ENCODE measurements around the gene SLC27A6.
"Not testable (repeated sequence)": the region's sequence is repeated elsewhere in the genome, so short reads cannot be mapped to it uniquely, and the experiment has no call there.

SLC27A6 gene

DNA sequence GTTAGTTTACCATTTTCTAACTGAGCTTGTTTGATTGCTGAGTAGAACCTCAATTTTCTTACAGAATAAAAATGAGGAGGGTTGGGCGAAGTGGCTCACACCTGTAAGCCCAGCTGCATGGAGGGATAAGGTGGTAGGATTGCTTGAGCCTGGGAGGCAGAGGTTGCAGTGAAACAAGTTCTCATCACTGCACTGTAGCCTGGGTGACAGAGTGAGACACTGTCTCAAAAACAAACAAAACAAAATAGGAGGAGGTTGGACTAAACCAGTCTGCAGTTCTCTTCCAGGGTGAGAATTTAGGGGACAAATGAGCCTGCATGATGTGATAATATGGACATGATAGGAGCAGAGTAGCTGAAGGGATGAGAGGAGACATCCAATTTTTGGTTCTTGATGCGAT, 57.3 kb downstream of the SLC27A6 start:
- Histone ChIP-seq H3K9me3 (ENCODE audit: control insufficient read depth, insufficient read depth, low read length) (no peaks in the 10 kb centered on the region), H3K9ac (ENCODE audit: low read depth, low read length) (no peak overlapping the region), H3K4me1 (ENCODE audit: insufficient read depth, low read length) (no peaks in the 10 kb centered on the region), H3K36me3 (ENCODE audit: insufficient read depth, low read length) (no peaks in the 10 kb centered on the region)

GRCh38 chr5:129027260-129027659, 62.0 kb downstream of the SLC27A6 start:
- Histone ChIP-seq H3K9me3 (ENCODE audit: control insufficient read depth, insufficient read depth, low read length) (no peaks in the 10 kb centered on the region), H3K36me3 (ENCODE audit: insufficient read depth, low read length) (no peaks in the 10 kb centered on the region), H3K9ac (ENCODE audit: low read depth, low read length) (no peak overlapping the region), H3K4me1 (ENCODE audit: insufficient read depth, low read length) (no peaks in the 10 kb centered on the region)

GRCh38 chr5:129031886-129032683, 66.8 kb downstream of the SLC27A6 start:
- Histone ChIP-seq H3K9me3 (ENCODE audit: control insufficient read depth, insufficient read depth, low read length) (no peaks in the 10 kb centered on the region), H3K4me1 (ENCODE audit: insufficient read depth, low read length) (no peaks in the 10 kb centered on the region), H3K9ac (ENCODE audit: low read depth, low read length) (no peak overlapping the region), H3K36me3 (ENCODE audit: insufficient read depth, low read length) (no peaks in the 10 kb centered on the region)

- H3K9me3 ChIP-seq (ENCODE audit: control insufficient read depth, insufficient read depth, low read length); H3K36me3 ChIP-seq (ENCODE audit: insufficient read depth, low read length); H3K9ac ChIP-seq (ENCODE audit: low read depth, low read length); H3K4me1 ChIP-seq (ENCODE audit: insufficient read depth, low read length): not testable (repeated sequence)
Observed at GRCh38 chr5:129036257-129036656, 71.0 kb downstream of the SLC27A6 start.

DNA sequence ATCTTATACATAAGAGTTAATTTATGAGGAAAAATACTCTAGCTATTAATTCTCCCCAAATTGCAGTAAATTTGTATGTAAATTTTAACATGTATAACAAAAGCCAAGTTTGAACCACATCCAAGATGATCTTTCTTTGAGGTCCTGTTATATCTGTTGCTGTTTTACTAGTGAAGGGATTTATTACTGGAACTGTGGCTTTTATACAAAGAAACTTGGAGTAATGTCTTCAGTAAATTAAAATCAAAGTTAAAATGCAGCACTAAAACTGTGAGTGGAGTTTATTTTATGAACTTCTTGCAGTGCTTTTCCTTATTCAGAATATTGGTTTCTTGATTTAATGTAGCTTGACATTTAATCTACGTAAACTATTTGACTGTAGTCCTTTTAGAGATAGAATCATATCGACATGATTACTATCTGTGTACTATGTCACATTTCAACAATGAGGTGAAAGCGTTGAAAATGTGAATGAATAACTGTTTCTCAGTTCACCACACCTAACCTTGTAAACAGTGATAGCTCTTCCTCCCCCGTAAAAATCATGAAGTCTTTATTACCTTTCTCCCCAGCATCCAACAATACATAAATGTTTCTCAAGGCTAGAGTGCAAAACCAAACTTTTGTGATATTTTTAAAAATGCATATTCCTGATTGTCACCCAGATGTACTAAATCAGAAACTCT, 76.1 kb downstream of the SLC27A6 start:
- Histone ChIP-seq H3K9me3 (ENCODE audit: control insufficient read depth, insufficient read depth, low read length) (no peaks in the 10 kb centered on the region), H3K4me1 (ENCODE audit: insufficient read depth, low read length) (no peaks in the 10 kb centered on the region), H3K9ac (ENCODE audit: low read depth, low read length) (no peak overlapping the region), H3K36me3 (ENCODE audit: insufficient read depth, low read length) (no peaks in the 10 kb centered on the region)

DNA sequence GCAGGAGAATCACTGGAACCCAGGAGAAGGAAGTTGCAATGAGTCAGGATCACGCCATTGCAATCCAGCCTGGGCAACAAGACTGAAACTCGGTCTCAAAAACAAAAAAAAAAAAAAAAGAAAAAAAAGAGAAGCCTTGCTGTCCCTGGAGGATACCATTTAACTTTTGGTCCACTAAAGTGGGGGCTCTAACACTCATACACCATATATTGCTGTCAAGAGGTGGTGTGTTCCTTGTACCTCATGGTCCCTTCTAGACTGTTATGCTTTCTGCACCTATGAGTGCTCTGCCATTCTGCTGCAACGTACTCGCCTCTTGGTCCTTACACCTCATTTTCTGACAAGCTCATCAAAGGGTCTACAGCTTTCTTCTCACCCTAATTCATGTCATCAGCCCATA, 77.0 kb downstream of the SLC27A6 start:
- Histone ChIP-seq H3K9me3 (ENCODE audit: control insufficient read depth, insufficient read depth, low read length) (no peaks in the 10 kb centered on the region), H3K4me1 (ENCODE audit: insufficient read depth, low read length) (no peaks in the 10 kb centered on the region), H3K9ac (ENCODE audit: low read depth, low read length) (no peak overlapping the region), H3K36me3 (ENCODE audit: insufficient read depth, low read length) (no peaks in the 10 kb centered on the region)

DNA sequence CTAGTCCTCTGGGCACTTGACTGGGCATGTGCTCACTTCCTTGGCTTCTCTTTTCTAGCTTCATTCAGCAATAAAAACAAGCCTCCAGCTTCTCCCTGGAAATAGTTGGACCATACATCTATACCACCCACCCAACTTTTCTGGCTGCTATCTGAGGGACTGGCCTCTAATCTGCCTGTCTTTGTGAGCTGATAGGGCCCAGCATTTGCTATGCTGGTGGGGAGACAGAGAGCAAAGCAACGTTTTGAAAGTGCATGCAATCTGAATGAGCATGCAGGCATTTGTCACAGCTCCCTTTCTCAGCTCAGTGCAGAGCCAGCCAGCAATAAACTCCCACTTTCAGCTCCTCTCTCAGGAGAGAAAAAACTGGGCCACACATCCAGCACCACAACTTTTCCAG, 78.6 kb downstream of the SLC27A6 start:
- H3K36me3 ChIP-seq (ENCODE audit: insufficient read depth, low read length) = no peaks in the 10 kb centered on the region
- no peaks in the 10 kb centered on the region for H3K4me1 ChIP-seq (ENCODE audit: insufficient read depth, low read length)
- H3K9ac ChIP-seq (ENCODE audit: low read depth, low read length) = no peak overlapping the region
- no peaks in the 10 kb centered on the region for H3K9me3 ChIP-seq (ENCODE audit: control insufficient read depth, insufficient read depth, low read length)

- H3K9me3 ChIP-seq (ENCODE audit: control insufficient read depth, insufficient read depth, low read length) = no peaks in the 10 kb centered on the region
- no peak overlapping the region for H3K9ac ChIP-seq (ENCODE audit: low read depth, low read length)
- no peaks in the 10 kb centered on the region for H3K4me1 ChIP-seq (ENCODE audit: insufficient read depth, low read length)
- H3K36me3 ChIP-seq (ENCODE audit: insufficient read depth, low read length) = no peaks in the 10 kb centered on the region
Observed at GRCh38 chr5:129046151-129046550, 80.9 kb downstream of the SLC27A6 start.

- Histone ChIP-seq H3K9ac (ENCODE audit: low read depth, low read length) (no peak overlapping the region), H3K4me1 (ENCODE audit: insufficient read depth, low read length) (no peaks in the 10 kb centered on the region), H3K9me3 (ENCODE audit: control insufficient read depth, insufficient read depth, low read length) (no peaks in the 10 kb centered on the region), H3K36me3 (ENCODE audit: insufficient read depth, low read length) (no peaks in the 10 kb centered on the region)
Observed at GRCh38 chr5:129048509-129048908, 83.2 kb downstream of the SLC27A6 start.

- no peaks in the 10 kb centered on the region for H3K4me1 ChIP-seq (ENCODE audit: insufficient read depth, low read length)
- no peak overlapping the region for H3K9ac ChIP-seq (ENCODE audit: low read depth, low read length)
- no peaks in the 10 kb centered on the region for H3K36me3 ChIP-seq (ENCODE audit: insufficient read depth, low read length)
- H3K9me3 ChIP-seq (ENCODE audit: control insufficient read depth, insufficient read depth, low read length) = no peaks in the 10 kb centered on the region
Observed at GRCh38 chr5:129049126-129049799, 84.0 kb downstream of the SLC27A6 start.

- no peaks in the 10 kb centered on the region for H3K36me3 ChIP-seq (ENCODE audit: insufficient read depth, low read length)
- no peaks in the 10 kb centered on the region for H3K9me3 ChIP-seq (ENCODE audit: control insufficient read depth, insufficient read depth, low read length)
- no peaks in the 10 kb centered on the region for H3K4me1 ChIP-seq (ENCODE audit: insufficient read depth, low read length)
- no peak overlapping the region for H3K9ac ChIP-seq (ENCODE audit: low read depth, low read length)
Observed at GRCh38 chr5:129051283-129051682, 86.0 kb downstream of the SLC27A6 start.

GRCh38 chr5:129053438-129053837, 88.2 kb downstream of the SLC27A6 start:
- Histone ChIP-seq H3K9me3 (ENCODE audit: control insufficient read depth, insufficient read depth, low read length) (no peaks in the 10 kb centered on the region), H3K36me3 (ENCODE audit: insufficient read depth, low read length) (no peaks in the 10 kb centered on the region), H3K9ac (ENCODE audit: low read depth, low read length) (no peak overlapping the region), H3K4me1 (ENCODE audit: insufficient read depth, low read length) (no peaks in the 10 kb centered on the region)

- Histone ChIP-seq H3K9ac (ENCODE audit: low read depth, low read length) (no peak overlapping the region), H3K4me1 (ENCODE audit: insufficient read depth, low read length) (no peaks in the 10 kb centered on the region), H3K9me3 (ENCODE audit: control insufficient read depth, insufficient read depth, low read length) (no peaks in the 10 kb centered on the region)
Observed at GRCh38 chr5:129057329-129057728, 92.0 kb downstream of the SLC27A6 start.

DNA sequence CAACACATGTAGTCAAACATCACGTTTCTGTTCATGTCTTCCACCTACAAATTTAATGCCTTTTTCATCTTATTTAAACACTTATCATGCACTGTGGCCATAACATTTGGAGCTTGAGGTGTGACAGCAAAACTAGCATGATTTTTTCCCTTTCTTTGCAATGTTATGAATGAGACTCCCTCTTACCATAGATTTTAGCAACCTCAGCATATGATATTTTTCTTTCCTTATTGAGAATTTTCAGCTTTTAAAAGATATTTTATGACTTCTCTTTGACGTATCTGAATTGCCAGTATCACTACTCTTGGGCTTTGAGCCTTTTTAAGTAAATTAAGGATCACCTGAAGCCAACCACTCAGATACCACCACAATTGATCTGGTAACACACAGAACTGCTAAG, 96.6 kb downstream of the SLC27A6 start:
- Histone ChIP-seq H3K9me3 (ENCODE audit: control insufficient read depth, insufficient read depth, low read length) (no peaks in the 10 kb centered on the region), H3K9ac (ENCODE audit: low read depth, low read length) (no peak overlapping the region), H3K4me1 (ENCODE audit: insufficient read depth, low read length) (no peaks in the 10 kb centered on the region)

More at GRCh38 chr5:129057329-129057728, 92.0 kb downstream of the SLC27A6 start:
- no peaks in the 10 kb centered on the region for H3K36me3 ChIP-seq (ENCODE audit: insufficient read depth, low read length)

More for the DNA sequence above, 96.6 kb downstream of the SLC27A6 start:
- no peaks in the 10 kb centered on the region for H3K36me3 ChIP-seq (ENCODE audit: insufficient read depth, low read length)

Data from ES-I3 (cell line).